GM21381 (cell line): ENCODE results near the gene CHD2.

Experiments
- ATAC-seq: cut with Tn5 transposase; IDR thresholded peaks from one replicate; pipeline ENCODE4 v1.9.1; 2021; ENCODE audit warnings: mild to moderate bottlenecking, moderate library complexity; ENCODE audit not compliant: unreplicated experiment

CHD2 gene

GRCh38 chr15:92954578-92954977 is 54.5 kb downstream of the CHD2 start:
- no peak for ATAC-seq

GRCh38 chr15:92955706-92956105 is 55.6 kb downstream of the CHD2 start:
- no peak for ATAC-seq

- no peak for ATAC-seq
Measured at GRCh38 chr15:92958105-92958504, 58.0 kb downstream of the CHD2 start.

GRCh38 chr15:92959219-92959618 is 59.1 kb downstream of the CHD2 start:
- no peak for ATAC-seq

GRCh38 chr15:92960996-92961681 is 61.0 kb downstream of the CHD2 start:
- ATAC-seq, result no peak

DNA sequence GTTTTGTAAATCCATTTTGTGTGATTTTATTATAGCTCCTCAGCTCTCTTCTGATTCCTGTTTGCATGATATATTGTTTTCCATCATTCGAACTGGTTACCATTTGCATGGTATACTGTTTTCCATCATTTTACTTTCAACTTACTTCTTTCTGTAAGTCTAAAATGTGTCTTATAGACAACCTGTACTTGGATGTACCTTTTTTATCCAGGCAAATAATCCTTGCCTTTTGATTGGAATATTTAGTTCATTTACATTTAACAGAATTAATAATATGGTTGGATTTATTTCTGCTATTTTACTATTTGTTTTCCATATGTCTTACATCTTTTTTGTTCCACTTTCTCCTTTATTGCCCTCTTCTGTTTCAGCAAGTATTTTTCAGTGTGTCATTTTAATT is 62.8 kb downstream of the CHD2 start:
- ATAC-seq, result no peak

DNA sequence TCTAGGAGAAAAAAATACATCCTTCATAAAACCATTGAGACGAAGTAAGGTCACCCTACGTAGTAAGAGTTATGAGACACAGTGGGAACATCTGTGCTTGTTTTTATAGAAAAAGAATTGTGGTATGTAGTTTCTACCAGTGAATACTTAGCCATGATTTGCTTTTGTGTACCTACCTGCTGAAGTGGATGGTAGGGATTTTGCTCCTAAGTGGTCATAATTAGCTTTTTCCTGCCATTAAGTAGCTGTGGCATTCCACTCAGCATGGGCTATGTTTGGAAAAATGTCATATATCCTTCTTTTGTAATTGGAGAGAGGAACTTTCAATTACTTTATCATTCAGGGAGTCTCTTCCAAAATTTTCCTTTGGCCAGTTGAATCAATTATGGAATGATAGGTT is 63.7 kb downstream of the CHD2 start:
- ATAC-seq, result no peak

- ATAC-seq, result no peak
Measured at GRCh38 chr15:92968926-92969651, 69.0 kb downstream of the CHD2 start.

GRCh38 chr15:92970656-92971055 is 70.5 kb downstream of the CHD2 start:
- no peak for ATAC-seq

DNA sequence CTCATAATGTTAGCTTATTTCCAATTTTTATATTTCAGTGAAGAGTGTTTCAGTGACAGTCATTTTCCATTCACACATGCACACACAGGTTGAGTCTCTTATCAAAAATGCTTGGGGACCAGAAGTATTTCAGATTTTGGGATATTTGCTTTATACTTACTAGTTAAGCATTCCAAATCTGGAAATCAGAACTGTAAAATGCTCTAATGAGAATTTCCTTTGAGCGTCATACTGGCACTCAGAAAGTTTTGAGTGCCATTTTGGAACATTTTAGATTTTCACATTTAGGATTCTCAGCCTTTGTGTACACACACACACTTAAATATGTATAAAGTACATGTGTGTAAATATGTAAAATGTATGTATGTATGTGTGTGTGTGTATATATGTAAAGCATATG is 71.0 kb downstream of the CHD2 start:
- ATAC-seq, result no peak

DNA sequence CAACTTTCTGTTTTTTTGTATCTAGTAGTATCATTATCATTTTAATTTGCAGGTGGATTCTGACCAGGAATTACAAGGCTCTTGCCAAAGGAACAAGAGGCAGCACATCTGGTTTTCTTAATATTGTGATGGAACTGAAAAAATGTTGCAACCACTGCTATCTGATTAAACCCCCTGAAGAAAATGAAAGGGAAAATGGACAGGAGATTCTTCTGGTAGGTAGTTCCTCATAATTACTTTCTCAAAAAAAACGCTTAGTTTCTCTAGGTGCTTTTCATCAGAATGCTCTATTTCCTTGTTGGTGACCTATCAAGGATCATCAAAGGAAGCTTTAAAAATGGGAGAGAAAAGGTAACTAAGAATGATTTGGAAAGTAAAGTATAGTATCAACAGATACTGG is 71.6 kb downstream of the CHD2 start:
- ATAC-seq, result no peak

DNA sequence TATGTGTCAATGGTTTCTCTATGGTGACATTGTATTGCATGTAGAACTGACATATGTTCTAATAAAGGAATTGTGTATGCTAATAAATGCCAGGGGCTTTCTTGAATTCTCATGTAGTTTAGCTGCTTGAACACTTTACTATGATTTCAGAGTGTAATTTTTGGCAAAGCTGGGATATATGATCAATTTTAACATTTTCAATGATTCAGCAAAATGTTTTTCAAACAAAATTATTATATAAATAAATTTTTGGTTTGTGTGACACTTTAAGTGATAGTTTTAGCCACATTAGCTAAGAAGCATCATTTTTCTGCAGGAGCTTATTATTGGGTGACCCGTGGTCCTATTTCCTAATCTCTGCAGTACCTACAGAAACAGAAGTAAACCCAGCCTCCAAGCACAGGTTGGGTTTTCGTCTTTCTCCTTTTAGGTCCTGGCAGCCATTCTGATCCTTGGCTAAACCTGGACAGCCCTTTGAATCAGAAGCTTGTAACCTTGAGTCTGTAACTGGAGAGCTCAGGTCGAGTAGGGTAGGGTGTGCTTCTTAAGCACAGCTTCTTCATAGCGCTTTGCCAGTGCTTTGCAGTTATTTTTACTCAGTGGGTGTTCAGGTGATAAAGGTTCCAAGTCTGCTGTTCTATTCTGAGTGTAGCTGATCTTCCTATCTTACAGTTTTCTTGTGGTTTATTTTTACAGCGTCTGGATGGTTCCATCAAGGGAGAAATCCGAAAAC is 74.2 kb downstream of the CHD2 start:
- no peak for ATAC-seq

DNA sequence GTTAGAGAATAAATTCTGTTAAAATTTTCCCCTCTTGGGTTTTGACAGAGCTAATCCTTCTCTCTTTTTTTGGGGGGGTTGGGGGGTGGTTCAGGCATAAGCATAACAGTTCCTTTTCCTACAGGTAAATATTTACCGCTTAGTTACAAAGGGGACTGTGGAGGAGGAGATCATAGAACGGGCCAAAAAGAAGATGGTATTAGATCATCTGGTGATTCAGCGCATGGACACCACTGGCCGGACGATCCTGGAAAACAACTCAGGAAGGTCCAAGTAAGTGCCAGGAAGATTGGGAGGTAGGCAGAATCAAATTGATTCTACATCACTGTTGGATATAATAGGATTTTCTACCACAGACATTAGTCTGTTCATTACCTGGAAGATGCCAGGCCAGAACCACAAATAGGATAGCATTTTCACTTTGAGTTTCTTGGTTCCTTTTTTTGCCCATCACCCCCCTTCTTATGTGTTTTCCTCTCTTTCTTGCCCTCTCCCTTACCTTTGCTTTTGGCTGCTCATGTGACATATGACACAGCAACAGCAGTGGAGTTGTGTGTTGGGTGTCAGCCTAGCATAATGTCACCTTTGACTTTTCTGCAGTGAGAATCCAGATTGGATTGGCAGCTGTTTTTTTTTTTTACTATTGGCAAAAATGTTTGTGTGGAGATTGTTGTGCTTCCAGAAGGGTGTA is 79.0 kb downstream of the CHD2 start:
- no peak for ATAC-seq

GRCh38 chr15:92981333-92981732 is 81.2 kb downstream of the CHD2 start:
- ATAC-seq, result no peak

- no peak for ATAC-seq
Measured at GRCh38 chr15:92984161-92984560, 84.0 kb downstream of the CHD2 start.

- ATAC-seq, result peak; percentile 83
Measured at GRCh38 chr15:92989470-92989869, 89.3 kb downstream of the CHD2 start.

- ATAC-seq, result no peak
Measured at GRCh38 chr15:92990031-92990430, 89.9 kb downstream of the CHD2 start.

DNA sequence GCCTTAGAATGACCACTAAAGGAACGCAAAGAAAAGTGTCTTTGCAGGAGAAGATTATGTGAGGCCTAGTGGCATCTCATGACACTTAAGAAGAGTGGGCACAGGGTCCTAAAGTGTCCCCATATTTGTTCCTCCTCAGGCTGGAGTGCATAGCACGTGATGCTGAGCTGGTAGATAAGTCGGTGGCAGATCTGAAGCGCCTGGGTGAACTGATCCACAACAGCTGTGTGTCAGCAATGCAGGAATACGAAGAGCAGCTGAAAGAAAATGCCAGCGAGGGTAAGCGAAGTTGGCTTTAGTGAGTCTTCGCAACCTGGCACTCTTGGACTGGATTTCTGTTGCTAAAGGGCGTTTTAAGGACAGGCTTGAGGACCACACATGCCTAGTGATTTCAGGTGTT is 92.6 kb downstream of the CHD2 start:
- ATAC-seq, result no peak

- no peak for ATAC-seq
Measured at GRCh38 chr15:92997821-92998220, 97.7 kb downstream of the CHD2 start.

GRCh38 chr15:93001156-93001555 is 101.0 kb downstream of the CHD2 start:
- ATAC-seq, result no peak

- ATAC-seq, result no peak
Measured at GRCh38 chr15:93001881-93002280, 101.8 kb downstream of the CHD2 start.
